Measurements from ENCODE around the gene CTNNBL1.

- TF ChIP-seq CTCF (IDR thresholded peaks at IDR 0.05; ENCODE audit: extremely low read depth in 1 of 2, insufficient read depth in 1 of 2, low read depth in 1 of 2, low read length in 2 of 2), result no peak
- no peak for TF ChIP-seq EZH2 (IDR thresholded peaks at IDR 0.05; ENCODE audit: borderline replicate concordance, low read depth, low read length, severe bottlenecking)
- no peak for TF ChIP-seq POLR2A (IDR thresholded peaks at IDR 0.05; ENCODE audit: low read depth, low read length)
- no peak for TF ChIP-seq POLR2AphosphoS5 (IDR thresholded peaks at IDR 0.05; ENCODE audit: insufficient read depth, low read depth, low read length)
- no peak for TF ChIP-seq JUN (IDR thresholded peaks at IDR 0.05; ENCODE audit: borderline replicate concordance, insufficient read depth, insufficient read length, low read depth)
- TF ChIP-seq GATA2 (IDR thresholded peaks at IDR 0.05; ENCODE audit: insufficient read depth, insufficient read length, low read depth, low read length), result no peak
- TF ChIP-seq, protein P1, sequence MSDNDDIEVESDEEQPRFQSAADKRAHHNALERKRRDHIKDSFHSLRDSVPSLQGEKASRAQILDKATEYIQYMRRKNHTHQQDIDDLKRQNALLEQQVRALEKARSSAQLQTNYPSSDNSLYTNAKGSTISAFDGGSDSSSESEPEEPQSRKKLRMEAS (IDR thresholded peaks at IDR 0.05; ENCODE audit: insufficient read depth, insufficient read length), result no peak
Observed at GRCh38 chr20:37846573-37846972, 152.7 kb downstream of the CTNNBL1 start.
